ENCODE results near the gene MAN2A2.

MAN2A2 gene

GRCh38 chr15:90878660-90879059 is 24.4 kb upstream of the MAN2A2 start (continued):
- TF ChIP-seq POU6F1 (CRISPR knock-in tag; IDR thresholded peaks at IDR 0.05; ENCODE audit: borderline replicate concordance, low read depth) (no peak), CSDC2 (CRISPR knock-in tag; IDR thresholded peaks at IDR 0.05) (no peak), ARNTL (CRISPR knock-in tag; IDR thresholded peaks at IDR 0.05; ENCODE audit: borderline replicate concordance, low read depth) (no peak)

- no peak for TF ChIP-seq TOX (CRISPR knock-in tag; IDR thresholded peaks at IDR 0.05; ENCODE audit: borderline replicate concordance)
- no peak for ATAC-seq
These were observed 23.3 kb upstream of the MAN2A2 start for GRCh38 chr15:90879730-90880366.

- no peak for ATAC-seq
- no peak for TF ChIP-seq CSRNP3 (CRISPR knock-in tag; IDR thresholded peaks at IDR 0.05)
- TF ChIP-seq ZNF8 (CRISPR knock-in tag; IDR thresholded peaks at IDR 0.05): no peak
- no peak for TF ChIP-seq TOX (CRISPR knock-in tag; IDR thresholded peaks at IDR 0.05; ENCODE audit: borderline replicate concordance)
- no peak for TF ChIP-seq GLIS3 (CRISPR knock-in tag; IDR thresholded peaks at IDR 0.05)
- no peak for TF ChIP-seq PPARA (CRISPR knock-in tag; IDR thresholded peaks at IDR 0.05; ENCODE audit: borderline replicate concordance)
- TF ChIP-seq CREB5 (CRISPR knock-in tag; IDR thresholded peaks at IDR 0.05; ENCODE audit: low read depth): no peak
- no peak for TF ChIP-seq OSR1 (CRISPR knock-in tag; IDR thresholded peaks at IDR 0.05)
- TF ChIP-seq ISL1 (CRISPR knock-in tag; IDR thresholded peaks at IDR 0.05): no peak
- TF ChIP-seq CSDC2 (CRISPR knock-in tag; IDR thresholded peaks at IDR 0.05): no peak
- no peak for TF ChIP-seq TSHZ2 (CRISPR knock-in tag; IDR thresholded peaks at IDR 0.05)
- no peak for TF ChIP-seq TCF4 (CRISPR knock-in tag; IDR thresholded peaks at IDR 0.05; ENCODE audit: borderline replicate concordance)
- no peak for TF ChIP-seq PATZ1 (CRISPR knock-in tag; IDR thresholded peaks at IDR 0.05; ENCODE audit: borderline replicate concordance)
These were observed 22.5 kb upstream of the MAN2A2 start for GRCh38 chr15:90880381-90881145.

GRCh38 chr15:90881181-90881977 is 21.7 kb upstream of the MAN2A2 start:
- TF ChIP-seq PATZ1 (CRISPR knock-in tag; IDR thresholded peaks at IDR 0.05; ENCODE audit: borderline replicate concordance): no peak
- TF ChIP-seq ZFP3 (CRISPR knock-in tag; IDR thresholded peaks at IDR 0.05): no peak
- TF ChIP-seq ARNTL (CRISPR knock-in tag; IDR thresholded peaks at IDR 0.05; ENCODE audit: borderline replicate concordance, low read depth): no peak
- no peak for TF ChIP-seq PPARA (CRISPR knock-in tag; IDR thresholded peaks at IDR 0.05; ENCODE audit: borderline replicate concordance)
- TF ChIP-seq TOX (CRISPR knock-in tag; IDR thresholded peaks at IDR 0.05; ENCODE audit: borderline replicate concordance): no peak
- no peak for TF ChIP-seq SNAI2 (CRISPR knock-in tag; IDR thresholded peaks at IDR 0.05)
- no peak for TF ChIP-seq GLIS3 (CRISPR knock-in tag; IDR thresholded peaks at IDR 0.05)
- TF ChIP-seq ZNF565 (CRISPR knock-in tag; conservative IDR thresholded peaks at IDR 0.05; ENCODE audit: low read depth): no peak
- no peak for TF ChIP-seq OSR1 (CRISPR knock-in tag; IDR thresholded peaks at IDR 0.05)
- TF ChIP-seq ZNF8 (CRISPR knock-in tag; IDR thresholded peaks at IDR 0.05): no peak
- no peak for TF ChIP-seq CSRNP3 (CRISPR knock-in tag; IDR thresholded peaks at IDR 0.05)
- ATAC-seq: no peak

All from SK-N-SH treated with all-trans-retinoic acid at 6 μM for 48 hours (cell line).